Measurements from ENCODE around the gene UMOD.
"Not testable (repeated sequence)": the region's sequence is repeated elsewhere in the genome, so short reads cannot be mapped to it uniquely, and the experiment has no call there.

The UMOD gene

GRCh38 chr16:20313741-20314140, 38.8 kb downstream of the UMOD start:
- H3K9me3 ChIP-seq (ENCODE audit: low read length) = no peaks in the 10 kb centered on the region
- no peaks in the 10 kb centered on the region for H3K27me3 ChIP-seq (ENCODE audit: insufficient read depth, low read length)
- H3K4me1 ChIP-seq (ENCODE audit: insufficient read depth, low read length) = no peaks in the 10 kb centered on the region

GRCh38 chr16:20312536-20313095, 39.9 kb downstream of the UMOD start:
- H3K27me3 ChIP-seq (ENCODE audit: insufficient read depth, low read length); H3K9me3 ChIP-seq (ENCODE audit: low read length); H3K36me3 ChIP-seq (ENCODE audit: insufficient read depth, low read length); H2AFZ ChIP-seq (ENCODE audit: low read depth, low read length); H3K4me3 ChIP-seq (ENCODE audit: low read length); H3K4me1 ChIP-seq (ENCODE audit: insufficient read depth, low read length): not testable (repeated sequence)

More at GRCh38 chr16:20313741-20314140, 38.8 kb downstream of the UMOD start:
- Histone ChIP-seq H2AFZ (ENCODE audit: low read depth, low read length) (no peak overlapping the region), H3K36me3 (ENCODE audit: insufficient read depth, low read length) (no peaks in the 10 kb centered on the region), H3K4me3 (ENCODE audit: low read length) (no peak overlapping the region)

GRCh38 chr16:20311548-20311947, 41.0 kb downstream of the UMOD start:
- Histone ChIP-seq H3K27me3 (ENCODE audit: insufficient read depth, low read length) (no peaks in the 10 kb centered on the region), H3K9me3 (ENCODE audit: low read length) (no peaks in the 10 kb centered on the region), H3K4me1 (ENCODE audit: insufficient read depth, low read length) (no peaks in the 10 kb centered on the region)

GRCh38 chr16:20310421-20311395, 41.8 kb downstream of the UMOD start:
- Histone ChIP-seq H3K4me3 (ENCODE audit: low read length) (no peak overlapping the region), H2AFZ (ENCODE audit: low read depth, low read length) (no peak overlapping the region), H3K36me3 (ENCODE audit: insufficient read depth, low read length) (no peaks in the 10 kb centered on the region), H3K9me3 (ENCODE audit: low read length) (no peaks in the 10 kb centered on the region), H3K27me3 (ENCODE audit: insufficient read depth, low read length) (no peaks in the 10 kb centered on the region), H3K4me1 (ENCODE audit: insufficient read depth, low read length) (no peaks in the 10 kb centered on the region)

More at GRCh38 chr16:20311548-20311947, 41.0 kb downstream of the UMOD start:
- no peak overlapping the region for H3K4me3 ChIP-seq (ENCODE audit: low read length)
- H2AFZ ChIP-seq (ENCODE audit: low read depth, low read length) = no peak overlapping the region
- no peaks in the 10 kb centered on the region for H3K36me3 ChIP-seq (ENCODE audit: insufficient read depth, low read length)

- Histone ChIP-seq H2AFZ (ENCODE audit: low read depth, low read length) (no peak overlapping the region), H3K9me3 (ENCODE audit: low read length) (no peaks in the 10 kb centered on the region), H3K4me1 (ENCODE audit: insufficient read depth, low read length) (no peaks in the 10 kb centered on the region), H3K27me3 (ENCODE audit: insufficient read depth, low read length) (no peaks in the 10 kb centered on the region), H3K4me3 (ENCODE audit: low read length) (no peak overlapping the region), H3K36me3 (ENCODE audit: insufficient read depth, low read length) (no peaks in the 10 kb centered on the region)
These were observed 42.7 kb downstream of the UMOD start for GRCh38 chr16:20309786-20310185.

- Histone ChIP-seq H2AFZ (ENCODE audit: low read depth, low read length) (no peak overlapping the region), H3K4me1 (ENCODE audit: insufficient read depth, low read length) (no peaks in the 10 kb centered on the region), H3K36me3 (ENCODE audit: insufficient read depth, low read length) (no peaks in the 10 kb centered on the region), H3K9me3 (ENCODE audit: low read length) (no peaks in the 10 kb centered on the region), H3K27me3 (ENCODE audit: insufficient read depth, low read length) (no peaks in the 10 kb centered on the region), H3K4me3 (ENCODE audit: low read length) (no peak overlapping the region)
These were observed 43.5 kb downstream of the UMOD start for GRCh38 chr16:20308801-20309590.

GRCh38 chr16:20308266-20308665, 44.2 kb downstream of the UMOD start:
- Histone ChIP-seq H3K4me1 (ENCODE audit: insufficient read depth, low read length) (no peaks in the 10 kb centered on the region), H3K27me3 (ENCODE audit: insufficient read depth, low read length) (no peaks in the 10 kb centered on the region), H3K4me3 (ENCODE audit: low read length) (no peak overlapping the region), H3K36me3 (ENCODE audit: insufficient read depth, low read length) (no peaks in the 10 kb centered on the region), H2AFZ (ENCODE audit: low read depth, low read length) (no peak overlapping the region), H3K9me3 (ENCODE audit: low read length) (no peaks in the 10 kb centered on the region)

GRCh38 chr16:20307791-20308190, 44.7 kb downstream of the UMOD start:
- H3K4me1 ChIP-seq (ENCODE audit: insufficient read depth, low read length) = no peaks in the 10 kb centered on the region

GRCh38 chr16:20307240-20307671, 45.3 kb downstream of the UMOD start:
- Histone ChIP-seq H3K4me1 (ENCODE audit: insufficient read depth, low read length) (no peaks in the 10 kb centered on the region), H3K9me3 (ENCODE audit: low read length) (no peaks in the 10 kb centered on the region), H3K27me3 (ENCODE audit: insufficient read depth, low read length) (no peaks in the 10 kb centered on the region), H3K4me3 (ENCODE audit: low read length) (no peak overlapping the region), H2AFZ (ENCODE audit: low read depth, low read length) (no peak overlapping the region), H3K36me3 (ENCODE audit: insufficient read depth, low read length) (no peaks in the 10 kb centered on the region)

More at GRCh38 chr16:20307791-20308190, 44.7 kb downstream of the UMOD start:
- Histone ChIP-seq H2AFZ (ENCODE audit: low read depth, low read length) (no peak overlapping the region), H3K4me3 (ENCODE audit: low read length) (no peak overlapping the region), H3K27me3 (ENCODE audit: insufficient read depth, low read length) (no peaks in the 10 kb centered on the region), H3K36me3 (ENCODE audit: insufficient read depth, low read length) (no peaks in the 10 kb centered on the region), H3K9me3 (ENCODE audit: low read length) (no peaks in the 10 kb centered on the region)

- no peaks in the 10 kb centered on the region for H3K4me1 ChIP-seq (ENCODE audit: insufficient read depth, low read length)
- no peaks in the 10 kb centered on the region for H3K27me3 ChIP-seq (ENCODE audit: insufficient read depth, low read length)
- no peak overlapping the region for H3K4me3 ChIP-seq (ENCODE audit: low read length)
- no peaks in the 10 kb centered on the region for H3K36me3 ChIP-seq (ENCODE audit: insufficient read depth, low read length)
- no peak overlapping the region for H2AFZ ChIP-seq (ENCODE audit: low read depth, low read length)
- no peaks in the 10 kb centered on the region for H3K9me3 ChIP-seq (ENCODE audit: low read length)
These were observed 46.1 kb downstream of the UMOD start for GRCh38 chr16:20306401-20306800.

- no peak overlapping the region for H2AFZ ChIP-seq (ENCODE audit: low read depth, low read length)
These were observed 49.5 kb downstream of the UMOD start for GRCh38 chr16:20303012-20303411.

GRCh38 chr16:20302389-20302788, 50.1 kb downstream of the UMOD start:
- Histone ChIP-seq H3K4me1 (ENCODE audit: insufficient read depth, low read length) (no peaks in the 10 kb centered on the region), H3K27me3 (ENCODE audit: insufficient read depth, low read length) (no peaks in the 10 kb centered on the region), H2AFZ (ENCODE audit: low read depth, low read length) (no peak overlapping the region), H3K9me3 (ENCODE audit: low read length) (no peaks in the 10 kb centered on the region), H3K4me3 (ENCODE audit: low read length) (no peak overlapping the region), H3K36me3 (ENCODE audit: insufficient read depth, low read length) (no peaks in the 10 kb centered on the region)

More at GRCh38 chr16:20303012-20303411, 49.5 kb downstream of the UMOD start:
- no peaks in the 10 kb centered on the region for H3K9me3 ChIP-seq (ENCODE audit: low read length)
- H3K4me3 ChIP-seq (ENCODE audit: low read length) = no peak overlapping the region
- no peaks in the 10 kb centered on the region for H3K36me3 ChIP-seq (ENCODE audit: insufficient read depth, low read length)
- H3K4me1 ChIP-seq (ENCODE audit: insufficient read depth, low read length) = no peaks in the 10 kb centered on the region
- H3K27me3 ChIP-seq (ENCODE audit: insufficient read depth, low read length) = no peaks in the 10 kb centered on the region

GRCh38 chr16:20301840-20302239, 50.7 kb downstream of the UMOD start:
- no peak overlapping the region for H2AFZ ChIP-seq (ENCODE audit: low read depth, low read length)
- no peaks in the 10 kb centered on the region for H3K27me3 ChIP-seq (ENCODE audit: insufficient read depth, low read length)
- no peak overlapping the region for H3K4me3 ChIP-seq (ENCODE audit: low read length)
- no peaks in the 10 kb centered on the region for H3K36me3 ChIP-seq (ENCODE audit: insufficient read depth, low read length)
- no peaks in the 10 kb centered on the region for H3K4me1 ChIP-seq (ENCODE audit: insufficient read depth, low read length)
- H3K9me3 ChIP-seq (ENCODE audit: low read length) = no peaks in the 10 kb centered on the region

Data from neuron (in vitro differentiated cells).